Measurements from ENCODE around the gene ASPM. TPM values are rescaled to one million over a fixed set of nuclear protein-coding genes. Genes with fewer than 3 reads are reported as not detected.

The ASPM gene
- total RNA-seq, 2 experiments from 2014 or later: 37.1 to 37.3 TPM

- no peaks in the 10 kb centered on the region for H3K4me1 Mint-ChIP-seq (ENCODE audit: low read depth)
- TF ChIP-seq CTCF (IDR thresholded peaks at IDR 0.05): no peak
- DNase-seq: no peak
- peaks cover 6% of the 10 kb centered on the region for H3K27me3 Mint-ChIP-seq
- ChIA-PET POLR2A (no interaction called here), CTCF (no interaction called here)
- H3K4me3 Mint-ChIP-seq: no peak overlapping the region
- no peak for ATAC-seq
- intact Hi-C loops (cut with micrococcal nuclease): no loop called here
- no peaks in the 10 kb centered on the region for H3K36me3 Mint-ChIP-seq (ENCODE audit: low read depth)
- no peak overlapping the region for H3K27ac Mint-ChIP-seq
- H3K9me3 Mint-ChIP-seq: no peaks in the 10 kb centered on the region
Observed at GRCh38 chr1:197063212-197063611, 83.3 kb downstream of the ASPM start.

- no peak overlapping the region for H3K27ac Mint-ChIP-seq
- ATAC-seq (no peak), DNase-seq (no peak)
- H3K36me3 Mint-ChIP-seq (ENCODE audit: low read depth): no peaks in the 10 kb centered on the region
- no peak for TF ChIP-seq CTCF (IDR thresholded peaks at IDR 0.05)
- ChIA-PET CTCF (no interaction called here), POLR2A (no interaction called here)
- H3K27me3 Mint-ChIP-seq: peaks cover 6% of the 10 kb centered on the region
- H3K4me3 Mint-ChIP-seq: no peak overlapping the region
- intact Hi-C loops (cut with micrococcal nuclease): no loop called here
- H3K4me1 Mint-ChIP-seq (ENCODE audit: low read depth): no peaks in the 10 kb centered on the region
- no peaks in the 10 kb centered on the region for H3K9me3 Mint-ChIP-seq
Observed at GRCh38 chr1:197062692-197063091, 83.8 kb downstream of the ASPM start.

- intact Hi-C loops (cut with micrococcal nuclease): no loop called here
- peaks cover 7% of the 10 kb centered on the region for H3K27me3 Mint-ChIP-seq
- DNase-seq (no peak), ATAC-seq (no peak)
- ChIA-PET POLR2A (no interaction called here), CTCF (no interaction called here)
- no peaks in the 10 kb centered on the region for H3K36me3 Mint-ChIP-seq (ENCODE audit: low read depth)
- H3K4me1 Mint-ChIP-seq (ENCODE audit: low read depth): no peaks in the 10 kb centered on the region
- no peak overlapping the region for H3K27ac Mint-ChIP-seq
- TF ChIP-seq CTCF (IDR thresholded peaks at IDR 0.05): no peak
- H3K9me3 Mint-ChIP-seq: no peaks in the 10 kb centered on the region
- no peak overlapping the region for H3K4me3 Mint-ChIP-seq
Observed at GRCh38 chr1:197049100-197049499, 97.4 kb downstream of the ASPM start.

GRCh38 chr1:197042676-197043341, 103.7 kb downstream of the ASPM start:
- no peaks in the 10 kb centered on the region for H3K9me3 Mint-ChIP-seq
- DNase-seq: no peak
- no peak for ATAC-seq
- H3K36me3 Mint-ChIP-seq (ENCODE audit: low read depth): no peaks in the 10 kb centered on the region
- no peak overlapping the region for H3K4me3 Mint-ChIP-seq
- CTCF ChIA-PET: no interaction called here
- POLR2A ChIA-PET: no interaction called here
- H3K27ac Mint-ChIP-seq: no peak overlapping the region
- H3K4me1 Mint-ChIP-seq (ENCODE audit: low read depth): peaks cover 3% of the 10 kb centered on the region
- TF ChIP-seq CTCF (IDR thresholded peaks at IDR 0.05): no peak
- intact Hi-C loops (cut with micrococcal nuclease): no loop called here
- H3K27me3 Mint-ChIP-seq: peaks cover 12% of the 10 kb centered on the region

GRCh38 chr1:197041486-197042353, 104.7 kb downstream of the ASPM start:
- ChIA-PET POLR2A (no interaction called here), CTCF (no interaction called here)
- no peak for DNase-seq

More at GRCh38 chr1:197041486-197042353, 104.7 kb downstream of the ASPM start:
- intact Hi-C loops (cut with micrococcal nuclease): no loop called here
- H3K4me1 Mint-ChIP-seq (ENCODE audit: low read depth): peaks cover 3% of the 10 kb centered on the region
- H3K27ac Mint-ChIP-seq: no peak overlapping the region
- no peaks in the 10 kb centered on the region for H3K36me3 Mint-ChIP-seq (ENCODE audit: low read depth)
- peaks cover 8% of the 10 kb centered on the region for H3K27me3 Mint-ChIP-seq
- no peak for TF ChIP-seq CTCF (IDR thresholded peaks at IDR 0.05)
- no peaks in the 10 kb centered on the region for H3K9me3 Mint-ChIP-seq
- H3K4me3 Mint-ChIP-seq: no peak overlapping the region
- no peak for ATAC-seq

All from activated CD8-positive, alpha-beta T cell treated with anti-CD3 and anti-CD28 coated beads for 36 hours (primary cell).